Neural cell (in vitro differentiated cells): Measurements from ENCODE around the gene CNTNAP3.
"Not testable (repeated sequence)": the region's sequence is repeated elsewhere in the genome, so short reads cannot be mapped to it uniquely, and the experiment has no call there.

ENCODE experiments used
- EP300 ChIP-seq: fragments of 450-650 bp; conservative IDR thresholded peaks from 2 replicates; pipeline ENCODE4 v1.6.1; 2014; ENCODE audit warnings: antibody characterized with exemption, mild to moderate bottlenecking, moderate library complexity; ENCODE audit not compliant: poor library complexity, severe bottlenecking
- EZH2 ChIP-seq: fragments of 200-600, 300-800 bp; shearing (Covaris generic), sonication (generic); IDR thresholded peaks from 2 replicates; pipeline ENCODE4 v1.6.1; 2014; ENCODE audit warnings: antibody characterized with exemption, low read length, borderline replicate concordance, mild to moderate bottlenecking; ENCODE audit not compliant: insufficient read depth, poor library complexity, severe bottlenecking
- MXI1 ChIP-seq: fragments of 450-650 bp; conservative IDR thresholded peaks from 2 replicates; pipeline ENCODE4 v1.6.1; 2014; ENCODE audit warnings: antibody characterized with exemption, mild to moderate bottlenecking; ENCODE audit not compliant: poor library complexity, severe bottlenecking
- POLR2AphosphoS5 ChIP-seq: IDR thresholded peaks from 2 replicates; pipeline ENCODE4 v1.6.1; 2012
- RAD21 ChIP-seq: fragments of 450-650 bp; conservative IDR thresholded peaks from 2 replicates; pipeline ENCODE4 v1.6.1; 2014; ENCODE audit warnings: antibody characterized with exemption, mild to moderate bottlenecking, moderate library complexity
- SMC3 ChIP-seq: fragments of 450-650 bp; conservative IDR thresholded peaks from 2 replicates; pipeline ENCODE4 v1.6.1; 2014; ENCODE audit warnings: antibody characterized with exemption, mild to moderate bottlenecking, moderate library complexity; ENCODE audit not compliant: poor library complexity
- TAF1 ChIP-seq: IDR thresholded peaks from 2 replicates; pipeline ENCODE4 v1.6.1; 2012; ENCODE audit warnings: low read depth
- TF ChIP-seq, protein P1 (sequence below): fragments of 450-650 bp; IDR thresholded peaks from 2 replicates; pipeline ENCODE4 v1.5.1; 2014; ENCODE audit warnings: antibody characterized with exemption, mild to moderate bottlenecking, moderate library complexity; ENCODE audit not compliant: poor library complexity, severe bottlenecking
- TF ChIP-seq, protein P2 (sequence below): IDR thresholded peaks from 2 replicates; pipeline ENCODE4 v1.6.1; 2012; ENCODE audit warnings: borderline replicate concordance

DNA sequence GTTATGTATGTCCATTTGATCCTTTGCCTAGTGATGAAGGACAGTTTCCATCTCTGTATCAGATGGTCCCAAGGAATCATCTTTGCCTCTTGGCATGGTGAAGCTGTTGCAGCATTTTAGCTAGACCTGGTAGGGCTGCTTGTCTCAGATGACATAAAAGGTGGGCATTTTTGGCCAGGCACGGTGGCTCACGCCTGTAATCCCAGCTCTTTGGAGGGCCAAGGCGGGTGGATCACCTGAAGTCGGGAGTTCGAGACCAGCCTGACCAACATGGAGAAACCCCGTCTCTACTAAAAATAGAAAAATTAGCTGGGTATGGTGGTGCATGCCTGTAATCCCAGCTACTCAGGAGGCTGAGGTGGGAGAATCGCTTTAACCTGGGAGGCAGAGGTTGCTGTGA is 259.8 kb downstream of the CNTNAP3 start:
- not testable (repeated sequence) for TF ChIP-seq EZH2, RAD21, POLR2AphosphoS5, SMC3, EP300, TAF1, MXI1
- TF ChIP-seq, protein P1, sequence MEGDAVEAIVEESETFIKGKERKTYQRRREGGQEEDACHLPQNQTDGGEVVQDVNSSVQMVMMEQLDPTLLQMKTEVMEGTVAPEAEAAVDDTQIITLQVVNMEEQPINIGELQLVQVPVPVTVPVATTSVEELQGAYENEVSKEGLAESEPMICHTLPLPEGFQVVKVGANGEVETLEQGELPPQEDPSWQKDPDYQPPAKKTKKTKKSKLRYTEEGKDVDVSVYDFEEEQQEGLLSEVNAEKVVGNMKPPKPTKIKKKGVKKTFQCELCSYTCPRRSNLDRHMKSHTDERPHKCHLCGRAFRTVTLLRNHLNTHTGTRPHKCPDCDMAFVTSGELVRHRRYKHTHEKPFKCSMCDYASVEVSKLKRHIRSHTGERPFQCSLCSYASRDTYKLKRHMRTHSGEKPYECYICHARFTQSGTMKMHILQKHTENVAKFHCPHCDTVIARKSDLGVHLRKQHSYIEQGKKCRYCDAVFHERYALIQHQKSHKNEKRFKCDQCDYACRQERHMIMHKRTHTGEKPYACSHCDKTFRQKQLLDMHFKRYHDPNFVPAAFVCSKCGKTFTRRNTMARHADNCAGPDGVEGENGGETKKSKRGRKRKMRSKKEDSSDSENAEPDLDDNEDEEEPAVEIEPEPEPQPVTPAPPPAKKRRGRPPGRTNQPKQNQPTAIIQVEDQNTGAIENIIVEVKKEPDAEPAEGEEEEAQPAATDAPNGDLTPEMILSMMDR, result not testable (repeated sequence)
- TF ChIP-seq, protein P2, sequence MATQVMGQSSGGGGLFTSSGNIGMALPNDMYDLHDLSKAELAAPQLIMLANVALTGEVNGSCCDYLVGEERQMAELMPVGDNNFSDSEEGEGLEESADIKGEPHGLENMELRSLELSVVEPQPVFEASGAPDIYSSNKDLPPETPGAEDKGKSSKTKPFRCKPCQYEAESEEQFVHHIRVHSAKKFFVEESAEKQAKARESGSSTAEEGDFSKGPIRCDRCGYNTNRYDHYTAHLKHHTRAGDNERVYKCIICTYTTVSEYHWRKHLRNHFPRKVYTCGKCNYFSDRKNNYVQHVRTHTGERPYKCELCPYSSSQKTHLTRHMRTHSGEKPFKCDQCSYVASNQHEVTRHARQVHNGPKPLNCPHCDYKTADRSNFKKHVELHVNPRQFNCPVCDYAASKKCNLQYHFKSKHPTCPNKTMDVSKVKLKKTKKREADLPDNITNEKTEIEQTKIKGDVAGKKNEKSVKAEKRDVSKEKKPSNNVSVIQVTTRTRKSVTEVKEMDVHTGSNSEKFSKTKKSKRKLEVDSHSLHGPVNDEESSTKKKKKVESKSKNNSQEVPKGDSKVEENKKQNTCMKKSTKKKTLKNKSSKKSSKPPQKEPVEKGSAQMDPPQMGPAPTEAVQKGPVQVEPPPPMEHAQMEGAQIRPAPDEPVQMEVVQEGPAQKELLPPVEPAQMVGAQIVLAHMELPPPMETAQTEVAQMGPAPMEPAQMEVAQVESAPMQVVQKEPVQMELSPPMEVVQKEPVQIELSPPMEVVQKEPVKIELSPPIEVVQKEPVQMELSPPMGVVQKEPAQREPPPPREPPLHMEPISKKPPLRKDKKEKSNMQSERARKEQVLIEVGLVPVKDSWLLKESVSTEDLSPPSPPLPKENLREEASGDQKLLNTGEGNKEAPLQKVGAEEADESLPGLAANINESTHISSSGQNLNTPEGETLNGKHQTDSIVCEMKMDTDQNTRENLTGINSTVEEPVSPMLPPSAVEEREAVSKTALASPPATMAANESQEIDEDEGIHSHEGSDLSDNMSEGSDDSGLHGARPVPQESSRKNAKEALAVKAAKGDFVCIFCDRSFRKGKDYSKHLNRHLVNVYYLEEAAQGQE, result not testable (repeated sequence)
